DMS 273 (cell line): ENCODE data around the gene C19orf81.
A peak's percentile ranks its signal among the peaks of the same experiment; 100 is the strongest.

Source experiments
- DNase-seq: peaks from one replicate; lab custom pipeline; 2025; ENCODE audit not compliant: unreplicated experiment; lab: John Stamatoyannopoulos, UW

The C19orf81 gene

GRCh38 chr19:50629194-50629593 is 20.1 kb upstream of the C19orf81 start:
- DNase-seq, result no peak

DNA sequence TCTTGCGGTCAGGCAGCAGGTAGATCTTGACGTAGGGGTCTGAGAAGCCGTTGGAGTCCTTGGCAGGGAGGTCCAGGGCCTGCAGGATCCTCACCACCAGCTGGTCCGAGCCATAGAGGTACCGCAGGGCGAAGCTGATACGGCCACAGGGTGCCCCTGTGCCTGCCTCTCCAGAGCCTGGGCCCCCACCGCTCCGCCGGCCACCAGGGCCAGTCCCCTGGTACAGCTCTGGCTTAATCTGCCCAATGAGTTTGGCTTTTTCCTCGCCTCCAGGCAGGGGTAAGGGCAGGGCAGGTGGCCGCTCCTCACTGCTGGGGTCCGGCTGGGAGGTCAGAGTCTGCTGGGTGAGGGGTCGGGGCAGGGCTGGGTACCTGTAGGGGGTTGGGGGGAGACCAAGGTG is 19.4 kb upstream of the C19orf81 start:
- no peak for DNase-seq

DNA sequence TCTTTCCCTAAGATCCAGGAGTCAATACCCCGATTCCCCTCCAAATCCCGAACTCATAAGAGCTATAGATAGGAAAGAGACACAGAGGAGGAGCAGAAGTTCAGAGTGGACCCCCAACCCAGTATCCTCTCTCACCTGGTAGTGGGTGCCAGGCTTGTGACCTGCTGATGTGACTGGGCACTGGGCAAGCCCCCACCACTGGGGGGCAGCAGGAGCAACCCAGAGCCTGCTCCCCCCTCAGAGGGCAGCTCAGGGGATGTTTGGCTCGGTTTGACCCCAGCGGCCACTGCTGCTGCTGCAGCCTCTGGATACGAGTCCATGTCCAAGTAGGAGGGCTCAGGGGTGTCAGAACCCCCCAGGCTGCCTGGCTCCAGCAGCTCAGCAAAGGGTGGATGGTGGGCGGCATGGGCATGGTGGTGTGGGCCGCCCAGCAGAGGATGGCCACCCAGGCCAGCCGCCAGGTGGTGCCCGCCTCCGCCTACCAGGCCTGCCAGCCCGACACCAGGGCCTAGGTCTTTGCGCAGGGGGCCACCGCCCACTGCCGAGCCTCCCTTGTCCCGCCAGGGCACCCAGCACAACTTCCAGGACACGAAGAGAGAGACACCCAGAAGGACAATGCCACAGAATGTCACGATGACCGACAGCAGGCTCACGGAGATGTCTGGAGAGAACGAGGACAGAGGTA is 17.0 kb upstream of the C19orf81 start:
- no peak for DNase-seq

- DNase-seq, result no peak
These were observed 15.9 kb upstream of the C19orf81 start for GRCh38 chr19:50633359-50633758.

- DNase-seq, result no peak
These were observed 15.3 kb upstream of the C19orf81 start for GRCh38 chr19:50633973-50634372.

- no peak for DNase-seq
These were observed 12.7 kb upstream of the C19orf81 start for GRCh38 chr19:50636317-50637085.

GRCh38 chr19:50638600-50638999 is 10.6 kb upstream of the C19orf81 start:
- DNase-seq, result no peak

DNA sequence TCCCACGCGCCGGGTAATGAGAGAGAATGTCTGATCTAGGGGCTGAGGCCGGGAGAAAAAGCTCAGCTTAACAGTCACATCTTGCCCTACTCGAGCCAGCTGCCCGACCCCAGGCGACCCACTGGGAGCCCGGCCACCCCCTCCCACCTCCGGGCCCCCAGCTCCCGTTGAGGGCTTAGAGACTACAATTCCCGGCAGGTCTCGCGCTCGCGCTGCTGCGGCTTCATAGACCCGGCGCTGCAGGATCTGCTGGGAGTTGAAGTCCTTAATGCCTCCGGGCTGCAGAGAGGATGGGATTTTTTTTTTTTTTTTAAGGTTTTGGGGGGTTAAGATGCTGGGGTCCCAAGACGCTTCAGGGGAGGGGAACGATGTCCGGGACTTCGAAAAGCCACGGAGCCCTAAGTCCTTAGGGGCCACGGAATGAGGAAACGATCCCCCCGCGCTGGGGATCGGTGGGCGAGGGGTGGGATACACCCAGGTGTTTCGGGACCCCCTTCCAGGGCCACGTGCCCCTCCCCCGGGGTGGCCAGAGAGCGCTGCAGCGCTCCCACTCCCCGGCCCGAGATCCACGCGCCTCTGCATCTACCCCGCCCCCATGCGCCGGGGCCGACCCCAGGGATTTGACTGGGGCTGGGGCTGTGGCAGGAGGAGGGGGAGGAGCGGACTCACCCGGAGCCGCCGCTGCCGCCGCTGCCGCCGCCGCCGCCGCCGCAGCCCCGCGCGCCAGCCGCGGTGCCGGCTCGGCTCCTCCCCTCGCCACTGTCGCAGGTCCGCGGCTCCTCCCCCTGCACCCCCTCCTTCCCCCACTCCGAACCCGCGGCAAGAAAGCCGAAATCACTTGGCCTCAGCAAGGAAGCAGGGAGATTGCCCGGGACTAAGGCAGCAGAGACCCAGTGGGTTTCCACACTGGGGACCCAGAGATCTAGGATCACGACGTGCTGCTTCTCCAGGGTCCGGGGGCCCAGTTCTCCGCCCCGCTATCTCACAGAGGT is 9.8 kb upstream of the C19orf81 start, which contains the start of gene SYT3:
TSS of gene SYT3 (minus strand) at position 761 of the 992 bp plus-strand sequence. CDS start 2,470 bp downstream, outside the sequence.
- peak; percentile 71 for DNase-seq

DNA sequence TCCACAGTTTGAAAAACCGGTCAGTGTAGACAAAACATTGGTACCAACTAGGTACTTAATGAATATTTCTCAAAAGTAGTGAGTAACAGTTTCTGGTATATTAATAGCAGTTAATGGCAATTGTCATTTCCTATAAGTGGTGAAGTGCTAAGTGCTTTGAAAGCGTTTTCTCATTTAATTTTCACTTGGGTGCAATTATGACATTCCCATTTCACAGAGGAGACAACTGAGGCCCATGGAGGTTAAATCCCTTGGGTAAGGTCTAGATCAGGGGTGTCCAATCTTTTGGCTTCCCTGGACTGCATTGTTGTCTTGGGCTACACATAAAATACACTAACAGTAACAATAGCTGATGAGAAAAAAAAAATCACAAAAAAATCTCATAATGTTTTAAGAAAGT is 8.9 kb upstream of the C19orf81 start:
- DNase-seq, result no peak

GRCh38 chr19:50644315-50644915 is 4.8 kb upstream of the C19orf81 start:
- DNase-seq, result no peak

GRCh38 chr19:50645107-50645506 is 4.1 kb upstream of the C19orf81 start:
- DNase-seq, result no peak

DNA sequence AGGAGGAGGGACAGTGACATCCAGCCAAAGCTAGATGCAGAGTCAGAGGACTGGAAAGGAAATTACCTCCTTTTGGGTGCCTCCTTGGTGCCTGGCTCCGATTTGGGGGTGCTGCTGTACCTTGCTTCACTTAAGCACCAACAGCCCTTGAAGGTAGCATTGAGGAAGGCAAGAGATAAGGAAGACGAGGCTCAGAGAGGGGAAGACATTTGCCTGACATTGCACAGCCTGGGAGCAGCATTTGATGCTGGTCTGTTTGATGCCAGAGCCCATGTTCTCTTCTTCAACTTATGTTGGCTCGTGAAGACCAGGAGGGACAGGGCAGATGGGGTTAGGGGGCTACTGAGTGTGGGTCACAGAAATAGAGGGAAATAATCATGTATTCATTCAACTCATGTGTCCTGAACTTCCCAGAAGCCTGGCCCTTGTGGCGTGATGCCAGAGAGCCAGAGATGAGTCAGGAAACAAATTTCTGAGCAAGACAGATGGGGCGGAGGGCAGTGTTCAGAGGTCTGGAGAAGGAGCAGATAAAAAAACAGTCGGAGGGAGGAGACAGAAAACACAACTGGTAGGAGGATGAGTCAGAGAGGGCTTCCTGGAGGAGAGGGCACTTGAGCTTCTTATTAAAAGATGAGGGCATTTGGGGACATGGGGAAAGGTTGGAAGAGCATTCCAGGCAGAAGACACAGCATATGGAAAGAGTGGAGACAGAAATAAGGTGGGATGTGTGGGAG is 3.0 kb upstream of the C19orf81 start:
- DNase-seq, result peak; percentile 12

DNA sequence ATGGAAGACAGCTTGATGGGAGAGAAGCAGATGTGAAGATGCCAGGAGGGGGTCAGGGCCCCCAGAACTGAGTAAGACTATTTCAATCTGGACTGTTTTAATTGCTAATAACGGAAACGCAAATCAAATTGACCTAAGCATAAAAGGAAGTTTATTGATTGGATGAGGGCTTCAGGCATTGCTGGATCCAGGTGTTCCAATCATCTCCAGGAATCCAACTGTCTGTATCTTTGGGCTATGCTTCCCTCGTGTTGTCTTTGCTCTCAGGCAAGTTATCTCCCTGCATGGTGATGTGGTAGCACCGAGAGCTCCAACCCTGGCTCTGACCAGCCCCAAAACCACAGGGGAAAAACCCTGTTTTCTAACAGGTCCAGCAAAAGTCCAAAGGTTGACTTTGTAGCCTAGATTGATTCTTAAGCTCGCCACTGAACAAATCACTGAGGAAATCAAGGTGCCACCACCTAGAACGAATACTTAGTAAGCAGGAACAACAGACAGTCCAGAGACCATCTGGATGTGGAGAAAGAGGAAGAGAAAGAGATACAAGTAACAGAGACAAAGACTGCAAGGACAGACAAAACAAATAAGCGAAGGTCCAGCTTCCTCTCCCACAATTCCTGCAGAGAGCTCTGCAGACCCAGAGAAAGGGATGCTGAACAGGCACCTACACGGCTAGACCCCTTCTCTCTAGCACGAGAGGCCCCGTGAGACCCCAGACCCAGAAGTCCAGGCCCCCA is 1.2 kb upstream of the C19orf81 start:
- no peak for DNase-seq

DNA sequence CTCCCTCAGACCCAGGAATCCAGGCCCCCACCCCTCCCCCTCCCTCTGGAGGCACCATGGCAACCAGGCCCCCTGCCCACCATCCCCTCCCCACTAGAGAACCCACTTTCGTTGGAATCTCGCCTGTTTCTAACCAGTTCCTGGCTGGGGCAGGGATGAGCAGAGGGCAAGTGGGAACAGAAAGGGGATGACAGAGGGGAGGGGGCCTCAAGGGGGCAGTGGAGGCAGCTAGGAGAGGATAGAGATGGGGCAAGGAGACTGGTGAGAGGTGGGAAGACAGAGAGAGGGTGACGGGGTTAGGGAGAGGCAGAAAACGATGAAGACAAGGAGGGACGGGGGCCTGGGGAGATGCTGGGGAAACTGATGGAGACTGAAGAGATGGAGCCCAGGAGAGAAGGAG is 586 bp upstream of the C19orf81 start:
- no peak for DNase-seq

DNA sequence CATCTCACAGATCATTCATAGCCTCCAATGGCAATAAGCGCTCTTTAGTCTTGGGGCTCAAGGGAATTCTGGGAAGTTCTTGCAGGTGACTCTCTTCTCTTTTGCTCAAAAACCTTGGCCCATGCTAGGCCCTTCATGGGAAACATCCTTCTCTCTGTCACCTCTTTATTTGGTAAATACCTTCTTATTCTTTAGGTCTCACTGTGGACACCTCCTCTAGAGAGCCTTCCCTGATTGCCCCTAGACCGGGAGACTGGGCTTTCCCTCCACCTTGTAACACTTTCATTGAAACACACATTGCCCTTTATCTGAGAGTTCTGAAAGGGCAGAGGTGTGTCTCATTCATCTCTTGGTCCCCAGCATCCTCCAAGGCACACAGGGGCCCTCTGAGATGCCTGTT is 1.9 kb downstream of the C19orf81 start:
- no peak for DNase-seq

DNA sequence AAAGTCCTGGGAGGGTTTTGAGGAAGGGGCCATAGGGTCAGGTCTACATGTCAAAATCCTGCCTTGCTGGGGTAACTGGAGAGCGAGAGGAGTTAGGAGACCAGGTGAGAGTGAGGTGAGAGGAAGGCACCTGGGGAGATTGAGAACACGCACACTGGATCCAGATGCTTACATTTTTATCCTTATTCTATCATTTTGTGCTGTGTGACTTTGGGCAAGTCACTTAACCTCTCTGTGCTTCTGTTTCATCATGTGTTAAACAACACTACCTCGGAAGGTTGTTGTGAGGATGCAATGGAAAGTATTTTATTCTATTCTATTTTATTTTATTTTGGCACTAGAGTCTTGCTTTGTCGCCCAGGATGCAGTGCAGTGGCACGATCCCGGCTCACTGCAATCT is 3.5 kb downstream of the C19orf81 start:
- no peak for DNase-seq

GRCh38 chr19:50654882-50655281 is 5.6 kb downstream of the C19orf81 start:
- DNase-seq, result no peak

DNA sequence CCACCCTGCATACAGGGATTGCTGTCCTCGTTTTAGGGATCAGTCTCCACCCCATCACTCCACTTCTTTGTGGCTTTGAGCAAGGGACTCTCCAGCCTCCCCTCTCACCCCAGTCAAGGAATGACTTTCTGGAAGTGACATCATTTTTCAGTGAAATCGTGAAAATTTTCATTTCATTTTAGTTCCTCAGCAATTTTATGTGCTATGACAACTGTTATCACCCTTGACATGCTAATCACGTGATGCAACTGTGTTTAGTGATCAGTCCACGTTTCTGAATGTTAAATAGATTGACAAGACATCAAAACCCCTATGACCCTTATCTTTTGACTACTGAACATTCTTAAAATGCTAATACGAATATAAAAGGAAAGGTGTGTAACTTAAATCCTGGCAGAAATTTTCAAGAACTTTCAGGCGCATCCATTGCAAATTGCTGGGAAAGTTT is 8.0 kb downstream of the C19orf81 start:
- DNase-seq, result no peak

DNA sequence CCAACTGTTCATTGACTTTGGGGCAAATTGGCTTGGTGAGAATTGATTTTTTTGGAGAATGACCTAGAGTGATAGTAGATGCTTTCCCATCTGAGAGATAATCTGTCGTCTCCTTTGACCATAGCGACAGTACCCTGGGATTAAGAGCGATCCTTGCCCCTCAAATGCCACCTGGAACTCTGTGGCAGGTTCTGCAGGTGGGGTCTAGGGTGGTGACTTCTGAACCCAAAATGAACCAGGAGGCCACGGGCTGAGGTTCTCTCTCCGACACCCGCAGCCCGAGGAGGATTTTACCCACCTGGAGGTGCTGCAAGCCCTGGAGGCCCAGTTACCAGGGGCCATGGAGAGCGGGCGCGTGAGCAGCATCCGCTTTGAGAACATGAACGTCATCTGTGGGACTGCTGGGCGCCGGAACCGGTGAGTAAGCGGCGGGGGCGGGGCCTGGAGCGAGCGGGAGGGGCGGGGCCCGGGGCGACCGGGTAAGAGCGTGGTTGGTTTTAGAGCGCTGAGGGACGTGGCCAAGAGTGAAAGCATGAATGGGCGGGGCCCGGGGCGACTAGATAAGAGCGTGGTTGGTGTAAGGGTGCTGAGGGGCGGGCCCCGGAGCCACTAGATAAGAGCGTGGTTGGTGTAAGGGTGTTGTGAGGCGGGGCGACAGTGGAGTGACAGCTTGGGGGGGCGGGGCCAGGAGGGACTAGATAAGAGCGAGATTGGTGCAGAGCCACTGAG is 8.6 kb downstream of the C19orf81 start:
- peak; percentile 25 for DNase-seq
